Hepatocyte (in vitro differentiated cells): Measurements from ENCODE around the gene CHST2.

Experiments used
- EZH2 ChIP-seq: fragments of 200-600 bp; sonication (generic); IDR thresholded peaks from 2 replicates; pipeline ENCODE4 v1.6.1; 2016; ENCODE audit warnings: antibody characterized with exemption, mild to moderate bottlenecking, borderline replicate concordance
- TF ChIP-seq, protein P1 (sequence below): fragments of 200-600 bp; sonication (generic); IDR thresholded peaks from 2 replicates; pipeline ENCODE4 v1.5.1; 2016; ENCODE audit warnings: antibody characterized with exemption, mild to moderate bottlenecking; ENCODE audit not compliant: poor library complexity

DNA sequence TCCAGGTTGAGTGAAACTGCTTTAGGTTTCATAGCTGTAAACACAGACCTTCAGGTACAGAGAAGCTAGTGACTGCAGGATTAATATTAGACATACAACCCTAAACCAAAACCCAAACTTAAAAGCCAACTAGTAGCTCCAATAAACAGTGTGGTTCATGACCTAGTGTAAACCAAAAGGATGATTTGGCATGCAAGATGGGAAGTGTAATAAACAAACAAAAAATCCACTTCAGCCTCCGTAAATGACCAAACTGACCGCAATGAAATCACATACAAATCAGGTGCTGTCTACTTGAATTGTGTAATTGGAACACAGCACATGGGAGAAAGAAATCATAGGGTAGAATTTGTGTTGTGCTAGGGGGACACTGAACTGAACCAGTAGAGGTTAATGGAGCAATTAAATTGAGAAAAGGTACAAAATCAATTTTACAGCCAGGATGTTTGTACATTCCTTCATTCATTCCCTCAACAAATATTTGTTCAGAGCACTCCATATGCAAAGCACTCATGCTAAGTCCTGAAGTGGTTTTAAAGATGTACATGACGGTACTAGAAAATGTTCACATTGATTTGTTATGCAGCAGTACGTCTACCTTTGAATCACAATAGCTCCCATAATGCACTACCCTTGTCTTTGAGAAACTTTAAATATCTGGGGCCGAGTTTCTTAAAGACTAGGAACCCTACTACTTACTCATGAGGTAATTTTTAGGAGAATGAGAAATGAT is 21.4 kb upstream of the CHST2 start:
- TF ChIP-seq, protein P1, sequence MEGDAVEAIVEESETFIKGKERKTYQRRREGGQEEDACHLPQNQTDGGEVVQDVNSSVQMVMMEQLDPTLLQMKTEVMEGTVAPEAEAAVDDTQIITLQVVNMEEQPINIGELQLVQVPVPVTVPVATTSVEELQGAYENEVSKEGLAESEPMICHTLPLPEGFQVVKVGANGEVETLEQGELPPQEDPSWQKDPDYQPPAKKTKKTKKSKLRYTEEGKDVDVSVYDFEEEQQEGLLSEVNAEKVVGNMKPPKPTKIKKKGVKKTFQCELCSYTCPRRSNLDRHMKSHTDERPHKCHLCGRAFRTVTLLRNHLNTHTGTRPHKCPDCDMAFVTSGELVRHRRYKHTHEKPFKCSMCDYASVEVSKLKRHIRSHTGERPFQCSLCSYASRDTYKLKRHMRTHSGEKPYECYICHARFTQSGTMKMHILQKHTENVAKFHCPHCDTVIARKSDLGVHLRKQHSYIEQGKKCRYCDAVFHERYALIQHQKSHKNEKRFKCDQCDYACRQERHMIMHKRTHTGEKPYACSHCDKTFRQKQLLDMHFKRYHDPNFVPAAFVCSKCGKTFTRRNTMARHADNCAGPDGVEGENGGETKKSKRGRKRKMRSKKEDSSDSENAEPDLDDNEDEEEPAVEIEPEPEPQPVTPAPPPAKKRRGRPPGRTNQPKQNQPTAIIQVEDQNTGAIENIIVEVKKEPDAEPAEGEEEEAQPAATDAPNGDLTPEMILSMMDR, result no peak
- TF ChIP-seq EZH2, result no peak
